Adrenal gland (tissue), 12 donors: ENCODE measurements around the gene ZNF618. TPM values are rescaled to one million over a fixed set of nuclear protein-coding genes. Genes with fewer than 3 reads are reported as not detected.

Source experiments
- DNase-seq, 7 donors: peaks; one replicate each; pipeline ENCODE4 v3.0.0-alpha.2; 2019 to 2020
- H3K27ac ChIP-seq, 5 donors: fragments of 200-600 bp; sonication (generic) in 4 of 5; 1 replicate in 3 of 5; 2 replicates in 2 of 5; pipeline versions ENCODE4 v1.5.1 to v1.8.0; 2016 to 2020; ENCODE audit warnings: mild to moderate bottlenecking in 1 of 5
- H3K27me3 ChIP-seq: fragments of 200-600 bp; 2 replicates; pipeline ENCODE4 v1.8.0; 2021
- H3K36me3 ChIP-seq, 2 donors: fragments of 200-600 bp; replicated peaks in 1 of 2; 1 replicate in 1 of 2; 2 replicates in 1 of 2; pipeline versions ENCODE4 v1.5.1 to v1.8.0; 2018 to 2022
- H3K4me1 ChIP-seq, 2 donors: fragments of 200-600 bp; replicated peaks in 1 of 2; 1 replicate in 1 of 2; 2 replicates in 1 of 2; pipeline versions ENCODE4 v1.5.1 to v1.8.0; 2018 to 2021
- H3K4me3 ChIP-seq, 4 donors: fragments of 200-600 bp; sonication (generic) in 3 of 4; one replicate each; pipeline ENCODE4 v1.5.1; 2016 to 2018
- H3K9me3 ChIP-seq, 3 donors: fragments of 200-600 bp; sonication (generic) in 1 of 3; replicated peaks in 1 of 3; 1 replicate in 2 of 3; 2 replicates in 1 of 3; pipeline versions ENCODE4 v1.5.1 to v1.8.0; 2016 to 2021
- CTCF ChIP-seq, 6 experiments: fragments of 450-650 bp in 4 of 6; fragments of 200-600 bp in 2 of 6; sonication (generic) in 1 of 6; IDR thresholded peaks; 1 replicate in 5 of 6; 2 replicates in 1 of 6; pipeline versions ENCODE4 v1.5.1 to v1.8.0; 2016 to 2021; ENCODE audit warnings: antibody characterized with exemption in 6 of 6, mild to moderate bottlenecking in 2 of 6, moderate library complexity in 1 of 6
- POLR2A ChIP-seq, 2 donors: fragments of 450-650 bp; IDR thresholded peaks; one replicate each; pipeline ENCODE4 v1.6.1; 2017; ENCODE audit warnings: antibody characterized with exemption in 2 of 2, mild to moderate bottlenecking in 2 of 2, moderate library complexity in 1 of 2
- WGBS, 4 donors: extraction: QIAGEN DNeasy Blood & Tissue Kit in 2 of 4; methylation state at CpG; one replicate each; pipeline versions ENCODE4 v1.1.5 to v1.1.7; 2013 to 2017; 5-methylcytosine and 5-hydroxymethylcytosine counted together
- intact Hi-C, 2 donors: fragments of 100-400 bp; cut with DNase I; formaldehyde crosslinking; loops; one replicate each; pipeline versions ENCODE4 v1.14.1 to v1.15.0; 2022 to 2023
- polyA plus RNA-seq, 3 donors: library from polyadenylated mRNA; stranded (reverse); fragments of 200-250 nt in 2 of 3; fragments of 350-450 nt in 1 of 3; fragmentation: Illumina TruSeq in 1 of 3; extraction: RNeasy Lipid Tissue Mini Kit (QIAGEN cat#74804) in 1 of 3; gene quantifications; one replicate each; pipeline ENCODE4 v1.2.3, GENCODE V29; 2013 to 2014
- total RNA-seq, 9 donors: library from RNA; depleted of rRNA in 4 of 9; stranded (reverse); fragments of >200 nt in 4 of 9; fragments of 120-200 nt in 1 of 9; fragmentation: NEBNext Ultra II Directional in 1 of 9; extraction: Animal tissue kit (Norgen Biotek cat#: 25700) in 1 of 9; gene quantifications; one replicate each; pipeline versions ENCODE4 v1.1.0 to v1.2.4, GENCODE V29; 2013 to 2023
- donor health status: healthy with polysubstance abuse.
- donor health status: Bipolar disorder and iron deficiency.
- donor health status: DM: yes; HTN: yes; CAD: no.
- donor health status: DM: no; HTN: no; CAD: no.
- donor health status: DM: no; HTN: no; CAD: no.
- donor health status: DM: yes; HTN: yes; CAD: no.

The ZNF618 gene
- total and polyA plus RNA-seq, 12 donors, result 4.5 to 21.3 (median 9.9) TPM

- no peaks in the 10 kb centered on the region for H3K36me3 ChIP-seq
- peaks cover 22 to 53% of the 10 kb centered on the region in 2 donors for H3K4me1 ChIP-seq
- WGBS, 4 donors, result 59 to 65% (median 62%) methylated on average over 8 of the region's 8 CpGs
- peak overlapping the region in 1 of 4 donors; percentile 52 for H3K4me3 ChIP-seq
- DNase-seq, result no peak
- intact Hi-C loops, result no loop called here
- H3K27me3 ChIP-seq, result no peaks in the 10 kb centered on the region
- TF ChIP-seq POLR2A (IDR thresholded peaks at IDR 0.05), result no peak
- no peak for TF ChIP-seq CTCF (IDR thresholded peaks at IDR 0.05)
- H3K9me3 ChIP-seq, result no peaks in the 10 kb centered on the region
- H3K27ac ChIP-seq, result peak overlapping the region in 3 of 5 donors; percentile 56 to 63 (median 57)
Measured at GRCh38 chr9:113885183-113886025, 9.3 kb downstream of the ZNF618 start.

GRCh38 chr9:113886026-113886369 lies 9.9 kb downstream of the ZNF618 start:
- H3K9me3 ChIP-seq, result peaks cover 0 to 6% (median 0%) of the 10 kb centered on the region in 3 donors
- peaks cover 22 to 47% of the 10 kb centered on the region in 2 donors for H3K4me1 ChIP-seq
- intact Hi-C loops, result no loop called here
- peak overlapping the region in 2 of 4 donors; percentile 9 to 52 for H3K4me3 ChIP-seq
- peak in 2 of 7 donors; percentile 27 to 36 for DNase-seq
- no peaks in the 10 kb centered on the region for H3K27me3 ChIP-seq
- no peaks in the 10 kb centered on the region for H3K36me3 ChIP-seq
- H3K27ac ChIP-seq, result peak overlapping the region in 4 of 5 donors; percentile 0 to 63 (median 56)
- WGBS, 4 donors, result 11 to 33% (median 15%) methylated on average over 1 of the region's 1 CpG
- TF ChIP-seq CTCF (IDR thresholded peaks at IDR 0.05), result no peak
- no peak for TF ChIP-seq POLR2A (IDR thresholded peaks at IDR 0.05)

- 0 to 5% (median 3%) methylated on average over 1 of the region's 1 CpG for WGBS, 4 donors
- no peak for DNase-seq
- no peaks in the 10 kb centered on the region for H3K27me3 ChIP-seq
- peaks cover 22 to 47% of the 10 kb centered on the region in 2 donors for H3K4me1 ChIP-seq
- TF ChIP-seq CTCF (IDR thresholded peaks at IDR 0.05), result no peak
- no peak for TF ChIP-seq POLR2A (IDR thresholded peaks at IDR 0.05)
- intact Hi-C loops, result no loop called here
- H3K27ac ChIP-seq, result peak overlapping the region in 3 of 5 donors; percentile 0 to 57 (median 56)
- H3K4me3 ChIP-seq, result peak overlapping the region in 2 of 4 donors; percentile 9 to 52
- H3K9me3 ChIP-seq, result peaks cover 0 to 7% (median 0%) of the 10 kb centered on the region in 3 donors
- no peaks in the 10 kb centered on the region for H3K36me3 ChIP-seq
Measured at GRCh38 chr9:113886466-113886865, 10.4 kb downstream of the ZNF618 start.

GRCh38 chr9:113886933-113887332 lies 10.8 kb downstream of the ZNF618 start:
- Histone ChIP-seq H3K27me3 (no peaks in the 10 kb centered on the region), H3K4me1 (peaks cover 22 to 47% of the 10 kb centered on the region in 2 donors), H3K9me3 (peaks cover 0 to 7% (median 0%) of the 10 kb centered on the region in 3 donors), H3K27ac (peak overlapping the region in 2 of 5 donors; percentile 57 to 60), H3K36me3 (no peaks in the 10 kb centered on the region), H3K4me3 (no peak overlapping the region)
- DNase-seq, result peak in 4 of 7 donors; percentile 32 to 49 (median 43)
- intact Hi-C loops, result no loop called here
- WGBS, 4 donors, result 13 to 22% (median 18%) methylated on average over 2 of the region's 2 CpGs
- no peak for TF ChIP-seq CTCF (IDR thresholded peaks at IDR 0.05)
- no peak for TF ChIP-seq POLR2A (IDR thresholded peaks at IDR 0.05)
